ENCODE data around the gene UBALD1.

Gene UBALD1

GRCh38 chr16:4609200-4610010, 5.3 kb downstream of the UBALD1 start:
- Histone ChIP-seq H3K4me2 (ENCODE audit: low read length) (no peak overlapping the region), H3K9ac (ENCODE audit: low read length) (no peak overlapping the region), H3K36me3 (replicated peaks; ENCODE audit: low read depth, low read length) (peaks cover 2% of the 10 kb centered on the region), H2AFZ (ENCODE audit: low read depth, low read length) (no peak overlapping the region), H3K4me3 (ENCODE audit: low read length) (no peak overlapping the region), H3K27ac (ENCODE audit: low read length) (no peak overlapping the region), H4K20me1 (ENCODE audit: insufficient read depth, low read length) (peaks cover 16% of the 10 kb centered on the region), H3K4me1 (ENCODE audit: low read length) (peaks cover 11% of the 10 kb centered on the region), H3K79me2 (ENCODE audit: low read length) (peaks cover 36% of the 10 kb centered on the region), H3K27me3 (ENCODE audit: low read depth, low read length) (no peaks in the 10 kb centered on the region), H3K9me3 (ENCODE audit: insufficient read depth, low read length) (no peaks in the 10 kb centered on the region)
- TF ChIP-seq, protein P1, sequence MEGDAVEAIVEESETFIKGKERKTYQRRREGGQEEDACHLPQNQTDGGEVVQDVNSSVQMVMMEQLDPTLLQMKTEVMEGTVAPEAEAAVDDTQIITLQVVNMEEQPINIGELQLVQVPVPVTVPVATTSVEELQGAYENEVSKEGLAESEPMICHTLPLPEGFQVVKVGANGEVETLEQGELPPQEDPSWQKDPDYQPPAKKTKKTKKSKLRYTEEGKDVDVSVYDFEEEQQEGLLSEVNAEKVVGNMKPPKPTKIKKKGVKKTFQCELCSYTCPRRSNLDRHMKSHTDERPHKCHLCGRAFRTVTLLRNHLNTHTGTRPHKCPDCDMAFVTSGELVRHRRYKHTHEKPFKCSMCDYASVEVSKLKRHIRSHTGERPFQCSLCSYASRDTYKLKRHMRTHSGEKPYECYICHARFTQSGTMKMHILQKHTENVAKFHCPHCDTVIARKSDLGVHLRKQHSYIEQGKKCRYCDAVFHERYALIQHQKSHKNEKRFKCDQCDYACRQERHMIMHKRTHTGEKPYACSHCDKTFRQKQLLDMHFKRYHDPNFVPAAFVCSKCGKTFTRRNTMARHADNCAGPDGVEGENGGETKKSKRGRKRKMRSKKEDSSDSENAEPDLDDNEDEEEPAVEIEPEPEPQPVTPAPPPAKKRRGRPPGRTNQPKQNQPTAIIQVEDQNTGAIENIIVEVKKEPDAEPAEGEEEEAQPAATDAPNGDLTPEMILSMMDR (IDR thresholded peaks at IDR 0.05; ENCODE audit: low read depth, low read length): no peak
- TF ChIP-seq EZH2phosphoT487 (IDR thresholded peaks at IDR 0.05; ENCODE audit: low read depth): no peak

GRCh38 chr16:4608704-4608980, 6.0 kb downstream of the UBALD1 start:
- no peak overlapping the region for H3K4me3 ChIP-seq (ENCODE audit: low read length)
- H2AFZ ChIP-seq (ENCODE audit: low read depth, low read length): no peak overlapping the region
- H3K79me2 ChIP-seq (ENCODE audit: low read length): peaks cover 28% of the 10 kb centered on the region
- no peaks in the 10 kb centered on the region for H3K9me3 ChIP-seq (ENCODE audit: insufficient read depth, low read length)
- TF ChIP-seq, protein P1 (IDR thresholded peaks at IDR 0.05; ENCODE audit: low read depth, low read length): no peak
- no peak for TF ChIP-seq EZH2phosphoT487 (IDR thresholded peaks at IDR 0.05; ENCODE audit: low read depth)
- H4K20me1 ChIP-seq (ENCODE audit: insufficient read depth, low read length): peaks cover 15% of the 10 kb centered on the region
- no peak overlapping the region for H3K9ac ChIP-seq (ENCODE audit: low read length)
- no peak overlapping the region for H3K4me2 ChIP-seq (ENCODE audit: low read length)
- peaks cover 10% of the 10 kb centered on the region for H3K4me1 ChIP-seq (ENCODE audit: low read length)
- H3K36me3 ChIP-seq (replicated peaks; ENCODE audit: low read depth, low read length): peaks cover 2% of the 10 kb centered on the region
- H3K27me3 ChIP-seq (ENCODE audit: low read depth, low read length): no peaks in the 10 kb centered on the region
- H3K27ac ChIP-seq (ENCODE audit: low read length): no peak overlapping the region

DNA sequence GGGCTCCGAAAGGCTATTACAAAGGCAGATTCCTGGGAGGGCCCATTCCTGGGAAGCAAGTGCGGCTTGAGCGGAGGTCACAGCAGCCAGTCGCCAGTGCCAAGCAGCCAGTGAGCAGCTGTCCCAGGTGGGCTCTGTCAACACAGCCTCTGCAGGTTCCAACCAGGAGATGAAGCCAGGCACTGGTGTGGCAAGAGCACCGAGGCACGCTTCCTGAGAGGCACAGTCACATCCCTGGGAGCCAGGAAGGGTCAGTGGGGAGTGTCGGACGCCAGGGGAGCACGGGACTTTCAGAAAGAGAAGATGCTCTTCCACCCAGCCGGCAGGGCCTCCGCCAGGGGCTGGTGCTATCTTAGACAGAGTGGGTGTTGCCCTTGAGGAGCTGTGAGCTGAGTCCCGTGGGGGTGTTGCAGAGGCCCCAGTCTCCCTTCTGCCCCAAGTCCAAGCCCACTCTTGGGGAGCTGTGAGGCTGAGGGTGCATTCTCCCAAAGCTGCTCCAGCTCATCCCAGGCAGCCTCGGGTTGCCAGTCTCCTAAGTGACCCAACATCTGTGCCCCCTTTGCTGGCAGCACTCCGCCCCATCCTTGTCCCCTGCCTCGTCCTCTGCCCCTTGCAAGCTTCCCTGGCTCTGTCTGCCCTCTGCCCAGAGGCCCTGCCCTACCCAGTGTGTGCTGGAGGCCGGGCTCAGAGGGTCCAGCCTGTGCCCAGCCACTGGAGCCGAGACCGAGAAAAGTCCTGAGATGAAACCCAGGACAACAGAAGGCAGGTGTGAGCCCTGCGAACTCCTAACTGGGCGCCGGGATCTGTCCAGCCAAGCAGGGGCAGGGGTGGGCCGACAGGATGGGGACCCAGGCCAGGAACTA, 6.6 kb downstream of the UBALD1 start:
- Histone ChIP-seq H3K4me2 (ENCODE audit: low read length) (no peak overlapping the region), H3K9ac (ENCODE audit: low read length) (no peak overlapping the region), H4K20me1 (ENCODE audit: insufficient read depth, low read length) (peaks cover 12% of the 10 kb centered on the region), H2AFZ (ENCODE audit: low read depth, low read length) (no peak overlapping the region), H3K27ac (ENCODE audit: low read length) (no peak overlapping the region), H3K36me3 (replicated peaks; ENCODE audit: low read depth, low read length) (peaks cover 2% of the 10 kb centered on the region), H3K27me3 (ENCODE audit: low read depth, low read length) (no peaks in the 10 kb centered on the region), H3K4me1 (ENCODE audit: low read length) (peaks cover 4% of the 10 kb centered on the region), H3K9me3 (ENCODE audit: insufficient read depth, low read length) (no peaks in the 10 kb centered on the region), H3K79me2 (ENCODE audit: low read length) (peaks cover 23% of the 10 kb centered on the region), H3K4me3 (ENCODE audit: low read length) (no peak overlapping the region)
- no peak for TF ChIP-seq EZH2phosphoT487 (IDR thresholded peaks at IDR 0.05; ENCODE audit: low read depth)

- no peak overlapping the region for H3K27ac ChIP-seq (ENCODE audit: low read length)
- TF ChIP-seq, protein P1 (IDR thresholded peaks at IDR 0.05; ENCODE audit: low read depth, low read length): no peak
- no peak for TF ChIP-seq EZH2phosphoT487 (IDR thresholded peaks at IDR 0.05; ENCODE audit: low read depth)
- H4K20me1 ChIP-seq (ENCODE audit: insufficient read depth, low read length): peaks cover 1% of the 10 kb centered on the region
- H3K4me1 ChIP-seq (ENCODE audit: low read length): no peaks in the 10 kb centered on the region
- peaks cover 9% of the 10 kb centered on the region; the same call in 1 of the 2 replicates for H3K79me2 ChIP-seq (ENCODE audit: low read length)
- no peaks in the 10 kb centered on the region for H3K9me3 ChIP-seq (ENCODE audit: insufficient read depth, low read length)
- no peak overlapping the region for H2AFZ ChIP-seq (ENCODE audit: low read depth, low read length)
- H3K4me2 ChIP-seq (ENCODE audit: low read length): no peak overlapping the region
- 0 out of 2 replicates have a peak, but pooled peaks cover 4% of the 10 kb centered on the region for H3K27me3 ChIP-seq (ENCODE audit: low read depth, low read length)
- H3K4me3 ChIP-seq (ENCODE audit: low read length): no peak overlapping the region
- peaks cover 2% of the 10 kb centered on the region for H3K36me3 ChIP-seq (replicated peaks; ENCODE audit: low read depth, low read length)
- no peak overlapping the region for H3K9ac ChIP-seq (ENCODE audit: low read length)
These were observed 8.3 kb downstream of the UBALD1 start for GRCh38 chr16:4606354-4606753.

Measured in OCI-LY3 (cell line).